Stromal cell of bone marrow (primary cell): Measurements from ENCODE around the gene MTR.

ENCODE experiments used
- DNase-seq: peaks from one replicate; pipeline ENCODE4 v3.0.0-alpha.2; 2012; ENCODE audit warnings: low read depth

Gene MTR

DNA sequence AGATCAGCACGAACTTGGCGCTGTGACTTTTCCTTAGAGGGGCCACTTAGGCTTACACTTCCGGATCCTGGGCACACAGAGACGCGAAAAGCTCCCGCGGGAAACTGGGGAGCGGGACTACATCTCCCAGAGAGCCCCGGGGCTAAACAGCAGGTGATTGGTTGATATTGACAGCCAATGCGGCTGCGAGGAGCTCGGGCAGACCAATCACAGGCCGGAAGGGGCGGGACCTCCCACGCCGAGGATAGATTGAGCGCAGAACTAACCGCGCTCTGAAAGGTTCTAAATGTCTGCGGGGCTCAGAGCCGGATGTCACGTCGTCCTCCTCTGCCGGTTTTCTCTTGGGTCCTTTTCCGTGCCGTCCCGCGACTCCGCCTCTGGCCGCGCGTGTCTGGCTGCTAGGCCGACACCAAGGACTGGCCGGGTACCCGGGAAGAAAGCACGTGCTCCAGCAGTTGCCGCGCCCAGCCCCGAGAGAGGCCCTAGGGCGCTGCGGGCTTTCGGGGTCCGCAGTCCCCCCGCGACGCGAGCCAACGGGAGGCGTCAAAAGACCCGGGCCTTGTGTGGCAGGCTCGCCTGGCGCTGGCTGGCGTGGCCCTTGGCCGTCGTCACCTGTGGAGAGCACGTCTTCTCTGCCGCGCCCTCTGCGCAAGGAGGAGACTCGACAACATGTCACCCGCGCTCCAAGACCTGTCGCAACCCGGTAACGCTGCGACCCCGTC is at the start of gene MTR:
Gene MTR (plus strand): TSS at position 258 of the 722 bp plus-strand sequence. CDS start 412 bp downstream, at position 670.
- DNase-seq, result peak; percentile 97

GRCh38 chr1:236746785-236747184 is 48.3 kb upstream of the MTR start:
- DNase-seq, result no peak

DNA sequence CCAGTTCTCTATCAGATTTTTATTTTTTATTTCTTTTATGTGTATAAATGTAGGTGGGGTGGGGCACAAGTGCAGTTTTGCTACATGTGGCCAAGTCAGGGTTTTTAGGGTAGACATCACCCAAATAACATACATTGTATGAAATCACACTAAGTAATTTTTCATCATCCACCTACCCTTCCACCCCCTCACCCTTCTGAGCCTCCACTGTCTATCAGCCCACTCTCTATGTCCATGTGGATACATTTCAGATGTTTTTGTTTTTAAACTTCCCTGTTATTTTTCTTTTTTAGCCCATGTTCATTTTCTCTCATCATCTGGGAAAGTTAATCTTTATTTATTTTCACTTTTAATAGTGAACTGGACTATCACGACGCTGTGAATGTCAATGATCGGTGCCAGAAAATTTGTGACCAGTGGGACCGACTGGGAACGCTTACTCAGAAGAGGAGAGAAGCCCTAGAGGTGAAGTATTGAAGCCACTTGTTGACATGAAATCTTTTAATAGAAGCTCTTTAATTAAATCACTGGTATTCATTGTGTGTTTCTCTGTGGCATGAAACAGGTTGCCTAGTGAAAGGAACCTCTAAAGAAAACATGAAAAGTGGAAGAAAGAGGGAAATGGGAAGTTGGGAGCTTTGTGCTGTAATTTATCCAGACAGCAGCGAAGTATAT is 47.6 kb upstream of the MTR start:
- DNase-seq, result no peak

- DNase-seq, result no peak
Observed at GRCh38 chr1:236748268-236748870, 46.7 kb upstream of the MTR start.

DNA sequence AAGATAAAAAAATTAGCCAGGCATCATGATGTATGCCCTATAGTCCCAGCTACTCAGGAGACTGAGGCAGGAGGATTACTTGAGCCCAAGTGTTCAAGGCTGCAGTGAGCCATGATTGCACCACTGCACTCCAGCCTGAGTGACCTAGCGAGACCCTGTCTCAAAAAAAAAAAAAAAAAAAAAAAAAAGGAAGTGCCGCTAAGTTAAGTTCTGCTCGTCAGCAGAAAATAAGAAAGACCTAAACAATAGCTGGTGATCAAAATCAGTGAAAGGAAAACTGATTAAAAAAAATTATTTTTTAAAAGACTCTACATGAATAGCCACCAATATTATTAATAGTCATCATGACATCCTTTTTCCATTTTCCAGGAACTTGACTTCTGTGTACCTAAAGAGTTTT is 44.2 kb upstream of the MTR start:
- DNase-seq, result no peak

- DNase-seq, result no peak
Observed at GRCh38 chr1:236751385-236751784, 43.7 kb upstream of the MTR start.

DNA sequence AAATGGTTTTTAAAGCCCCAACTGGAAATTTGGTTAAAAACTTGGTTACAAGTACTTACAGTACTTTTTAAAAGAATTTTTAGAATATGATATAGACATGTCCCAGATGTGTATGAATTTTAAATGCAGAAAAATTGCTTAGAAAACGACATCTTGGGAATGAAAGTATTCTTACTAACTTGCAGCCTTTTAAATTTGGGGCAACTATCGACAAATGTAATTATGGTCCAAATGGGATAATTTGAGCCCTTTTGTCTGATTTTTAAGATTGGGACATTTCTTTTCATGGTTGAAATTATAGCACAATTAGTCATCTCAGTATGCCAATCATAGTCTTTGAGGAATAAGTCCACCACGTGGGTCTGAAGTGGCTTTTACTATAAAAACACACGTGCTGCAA is 43.2 kb upstream of the MTR start:
- no peak for DNase-seq

DNA sequence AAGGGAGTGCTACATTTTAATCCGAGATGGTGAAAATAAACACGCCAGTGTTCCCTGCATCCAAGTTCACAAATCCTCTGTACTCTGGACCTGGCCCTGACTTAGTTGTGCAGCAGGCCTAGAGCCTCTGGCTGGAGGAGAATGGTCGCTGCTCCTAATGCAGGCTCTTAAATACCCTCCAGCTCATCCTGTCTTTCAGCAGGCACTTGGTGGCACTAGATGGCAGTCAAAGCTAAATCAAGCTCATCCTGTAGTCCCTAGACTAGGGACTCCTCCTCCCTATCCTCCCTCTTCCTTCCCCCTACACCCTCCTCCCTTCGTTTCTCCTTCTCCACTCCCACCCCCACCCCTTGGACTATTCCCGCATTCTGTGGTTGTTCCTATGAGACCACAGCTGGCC is 41.6 kb upstream of the MTR start:
- no peak for DNase-seq

DNA sequence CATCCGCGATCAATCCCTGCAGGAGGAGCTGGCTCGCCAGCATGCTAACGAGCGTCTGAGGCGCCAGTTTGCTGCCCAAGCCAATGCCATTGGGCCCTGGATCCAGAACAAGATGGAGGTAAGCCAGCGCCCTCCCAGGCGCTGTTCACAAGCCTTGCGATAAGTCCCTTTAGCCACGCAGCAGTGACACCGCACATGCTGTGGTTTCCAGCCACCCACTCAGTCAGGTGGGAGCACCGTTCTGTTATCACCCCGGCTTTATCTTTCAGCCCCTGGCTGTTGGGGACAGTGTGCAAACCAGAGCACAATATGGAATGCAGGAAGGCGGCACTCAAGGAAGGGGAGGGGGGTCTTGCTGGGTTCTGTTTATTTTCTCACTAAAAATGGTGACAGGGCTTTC is 41.1 kb upstream of the MTR start:
- no peak for DNase-seq

DNA sequence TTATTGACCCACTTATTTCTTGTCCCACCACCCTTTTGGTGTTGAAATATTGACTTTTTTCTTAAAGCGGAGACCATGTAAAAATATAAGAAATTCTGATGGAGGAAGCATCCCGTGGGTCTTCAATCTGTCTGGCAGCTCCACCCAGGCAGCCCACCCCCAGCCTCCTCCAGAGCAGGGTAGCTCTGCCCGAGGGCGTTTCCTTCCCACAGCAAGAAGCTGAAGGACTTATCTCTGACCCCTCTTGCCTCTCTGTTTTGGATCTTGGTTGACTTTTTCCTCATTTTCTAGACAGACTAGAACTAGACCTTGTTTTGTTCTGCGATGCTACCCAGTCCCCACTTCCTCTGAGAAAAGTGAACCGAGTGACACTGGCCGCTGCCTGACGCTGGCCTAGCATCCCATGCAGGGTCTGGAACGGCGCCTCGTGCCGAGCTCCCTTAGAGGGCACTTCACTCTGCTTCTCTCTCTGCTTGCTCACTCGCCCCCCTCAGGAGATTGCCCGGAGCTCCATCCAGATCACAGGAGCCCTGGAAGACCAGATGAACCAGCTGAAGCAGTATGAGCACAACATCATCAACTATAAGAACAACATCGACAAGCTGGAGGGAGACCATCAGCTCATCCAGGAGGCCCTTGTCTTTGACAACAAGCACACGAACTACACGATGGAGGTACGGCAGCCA is 40.4 kb upstream of the MTR start:
- DNase-seq, result no peak

GRCh38 chr1:236757640-236758039 is 37.5 kb upstream of the MTR start:
- no peak for DNase-seq

GRCh38 chr1:236759252-236759859 is 35.7 kb upstream of the MTR start:
- peak; percentile 13 for DNase-seq

GRCh38 chr1:236760480-236760879 is 34.6 kb upstream of the MTR start:
- DNase-seq, result no peak

DNA sequence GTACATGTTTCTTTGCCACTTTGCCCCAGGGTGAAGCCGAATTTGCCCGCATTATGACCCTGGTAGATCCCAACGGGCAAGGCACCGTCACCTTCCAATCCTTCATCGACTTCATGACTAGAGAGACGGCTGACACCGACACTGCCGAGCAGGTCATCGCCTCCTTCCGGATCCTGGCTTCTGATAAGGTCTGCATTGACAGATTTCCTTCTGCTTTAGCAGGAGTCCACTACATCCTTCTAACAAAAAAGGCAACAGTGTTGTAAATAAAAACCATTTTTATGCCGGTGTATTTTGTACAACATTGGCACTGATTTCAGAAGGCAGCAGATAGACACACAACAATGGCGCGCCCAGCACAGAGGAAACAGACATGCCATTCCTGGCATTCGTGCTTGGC is 34.1 kb upstream of the MTR start:
- no peak for DNase-seq

GRCh38 chr1:236761397-236762132 is 33.5 kb upstream of the MTR start:
- DNase-seq, result no peak

DNA sequence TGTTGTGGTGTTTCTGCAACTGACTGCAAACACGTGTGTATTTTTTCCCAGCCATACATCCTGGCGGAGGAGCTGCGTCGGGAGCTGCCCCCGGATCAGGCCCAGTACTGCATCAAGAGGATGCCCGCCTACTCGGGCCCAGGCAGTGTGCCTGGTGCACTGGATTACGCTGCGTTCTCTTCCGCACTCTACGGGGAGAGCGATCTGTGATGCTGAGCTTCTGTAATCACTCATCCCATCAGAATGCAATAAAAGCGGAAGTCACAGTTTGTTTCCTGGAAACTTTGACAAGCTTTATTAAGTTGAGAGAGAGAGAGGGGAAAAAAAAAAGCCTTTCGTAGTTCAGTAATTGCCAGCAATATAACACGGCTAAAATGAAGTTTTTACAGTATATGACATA is 32.7 kb upstream of the MTR start:
- DNase-seq, result no peak

DNA sequence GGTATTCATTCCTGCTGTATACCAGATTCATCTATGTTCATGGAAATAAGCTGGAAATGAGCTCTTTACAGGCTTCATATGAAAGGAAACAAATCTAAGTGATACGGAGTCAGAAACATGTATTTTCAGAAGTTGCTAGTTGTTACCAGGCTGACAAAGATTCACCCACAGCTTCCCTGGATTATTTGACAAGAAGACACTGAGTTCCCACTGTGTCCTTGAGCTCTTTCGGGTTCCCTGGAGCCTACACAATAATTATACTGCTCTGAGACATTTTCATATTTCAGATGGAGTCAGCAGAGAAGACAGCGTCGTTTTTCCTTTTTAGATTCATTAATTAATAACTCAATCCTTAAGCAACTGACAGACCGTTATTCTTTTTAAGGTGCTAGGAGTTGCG is 29.3 kb upstream of the MTR start:
- no peak for DNase-seq

DNA sequence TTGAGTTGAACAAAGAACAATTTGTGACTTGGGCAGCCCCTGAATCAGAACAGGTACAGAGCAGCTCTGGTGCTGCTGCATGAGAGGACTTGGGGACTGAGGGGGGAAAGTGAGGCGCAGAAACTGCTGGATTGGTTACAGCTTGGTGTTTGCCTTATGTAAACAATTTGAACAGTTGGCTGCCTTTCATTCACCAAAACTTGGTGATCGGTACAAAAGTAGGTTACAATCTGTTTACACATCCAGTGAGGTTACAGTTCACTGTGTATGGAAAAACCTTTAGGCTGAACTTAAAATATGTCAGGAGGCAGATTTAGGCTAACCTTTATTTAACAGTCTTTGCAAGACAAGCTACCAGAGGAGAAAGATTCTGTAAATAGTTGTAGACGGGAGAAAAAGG is 28.6 kb upstream of the MTR start:
- no peak for DNase-seq

DNA sequence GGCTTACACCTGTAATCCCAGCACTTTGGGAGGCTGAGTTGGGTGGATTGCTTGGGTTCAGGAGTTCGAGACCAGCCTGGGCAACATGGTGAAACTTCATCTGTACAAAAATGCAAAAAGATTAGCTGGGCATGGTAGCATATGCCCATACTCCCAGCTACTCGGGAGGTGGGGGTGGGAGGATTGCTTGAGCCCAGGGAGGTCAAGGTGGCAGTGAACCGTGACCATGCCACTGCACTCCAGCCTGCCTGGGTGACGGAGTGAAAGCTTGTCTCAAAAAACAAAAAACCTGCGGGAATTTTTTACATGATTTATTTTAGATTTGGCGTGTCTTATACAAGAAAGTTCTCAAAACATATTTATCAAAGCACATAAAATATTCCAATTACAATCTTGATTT is 27.8 kb upstream of the MTR start:
- DNase-seq, result no peak

DNA sequence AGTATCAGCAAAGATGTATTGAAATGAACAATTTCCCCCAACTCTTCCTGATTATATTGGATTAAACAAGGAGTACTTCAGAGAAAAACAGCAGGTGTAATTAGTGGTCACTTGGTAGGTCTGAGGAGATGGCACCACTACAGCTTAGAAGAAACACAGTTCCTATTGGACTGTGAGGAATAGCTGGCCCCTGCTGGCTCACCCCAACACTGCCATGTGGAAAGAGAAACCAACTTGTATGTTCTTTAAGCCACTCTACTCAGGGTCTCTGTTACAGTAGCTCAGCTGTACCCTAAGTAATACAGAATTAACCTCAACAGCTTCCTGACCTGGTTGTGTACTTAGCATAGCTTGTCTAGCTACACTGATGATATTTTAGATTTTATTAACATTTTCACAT is 26.5 kb upstream of the MTR start:
- no peak for DNase-seq

DNA sequence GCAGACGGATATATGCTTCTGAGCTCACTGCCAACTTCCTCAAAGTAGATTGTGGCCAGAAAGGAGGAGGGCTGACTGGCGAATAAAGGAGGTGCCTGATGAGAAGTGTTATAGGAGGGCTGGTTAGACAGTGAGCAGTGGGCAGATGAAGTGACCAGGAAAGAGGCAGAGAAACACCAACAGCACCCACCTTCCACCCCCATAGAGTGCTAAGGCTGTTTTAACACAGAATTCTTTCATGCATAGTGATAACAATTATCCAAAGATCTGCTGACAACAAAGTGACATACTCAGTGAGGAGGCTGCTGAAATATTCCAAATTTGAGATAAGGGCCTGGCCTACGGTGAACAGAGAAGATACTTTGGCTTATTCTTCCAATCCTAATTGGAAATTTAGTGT is 21.2 kb upstream of the MTR start:
- no peak for DNase-seq

DNA sequence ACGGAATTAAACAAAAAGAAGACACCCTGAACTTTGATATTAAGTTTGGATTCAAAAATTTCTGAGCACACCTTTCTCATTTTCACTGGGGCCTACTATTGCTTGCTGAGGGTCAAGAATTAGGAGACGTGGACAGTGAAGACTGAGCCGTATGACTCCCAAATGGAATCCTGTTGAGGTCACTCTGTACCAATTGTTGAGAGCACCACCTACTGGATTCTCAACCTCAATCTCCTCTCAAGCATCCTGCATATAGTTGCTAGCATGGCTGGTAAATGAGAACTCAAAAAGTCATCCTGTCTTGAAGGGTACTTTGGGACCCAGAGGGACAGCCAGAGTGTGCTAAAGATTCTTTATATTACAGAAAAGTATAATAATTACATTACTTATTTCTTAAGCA is 20.2 kb upstream of the MTR start:
- peak; percentile 19 for DNase-seq
